Transverse colon (tissue), 4 donors: ENCODE data around the gene SPATA4. TPM values are rescaled to one million over a fixed set of nuclear protein-coding genes. Genes with fewer than 3 reads are reported as not detected.
A peak's percentile ranks its signal among the peaks of the same experiment; 100 is the strongest.

Experiments
- DNase-seq: peaks from one replicate; pipeline ENCODE4 v3.0.0-alpha.2; 2019
- H3K27ac ChIP-seq, 4 donors: fragments of 200-600 bp; sonication (generic); 2 replicates each; pipeline ENCODE4 v1.5.1; 2016 to 2018; ENCODE audit warnings: inconsistent platforms in 4 of 4
- H3K27me3 ChIP-seq: fragments of 200-600 bp; sonication (generic); 2 replicates; pipeline ENCODE4 v1.5.1; 2017; ENCODE audit warnings: inconsistent platforms
- H3K36me3 ChIP-seq, 4 donors: fragments of 200-600 bp; sonication (generic); 2 replicates each; pipeline ENCODE4 v1.5.1; 2017 to 2019; ENCODE audit warnings: inconsistent platforms in 4 of 4
- H3K4me1 ChIP-seq, 4 donors: fragments of 200-600 bp; sonication (generic); 2 replicates each; pipeline ENCODE4 v1.5.1; 2017 to 2020; ENCODE audit warnings: inconsistent platforms in 4 of 4
- H3K4me3 ChIP-seq, 4 donors: fragments of 200-600 bp; sonication (generic); 1 replicate in 1 of 4; 2 replicates in 3 of 4; pipeline versions ENCODE4 v1.5.1 to v1.6.1; 2017 to 2019; ENCODE audit warnings: inconsistent platforms in 4 of 4
- H3K9me3 ChIP-seq, 2 donors: fragments of 200-600 bp; sonication (generic); 2 replicates each; pipeline ENCODE4 v1.5.1; 2017 to 2019; ENCODE audit warnings: inconsistent platforms in 2 of 2
- CTCF ChIP-seq, 5 experiments: fragments of 200-600 bp in 3 of 5; fragments of 450-650 bp in 2 of 5; sonication (generic) in 3 of 5; IDR thresholded peaks; 1 replicate in 2 of 5; 2 replicates in 3 of 5; pipeline ENCODE4 v1.5.1; 2016 to 2017; ENCODE audit warnings: antibody characterized with exemption in 5 of 5, inconsistent platforms in 3 of 5, mild to moderate bottlenecking in 2 of 5, moderate library complexity in 1 of 5
- EP300 ChIP-seq: sonication (generic); formaldehyde crosslinking; IDR thresholded peaks from one replicate; pipeline ENCODE4 v1.6.1; 2017; ENCODE audit warnings: antibody characterized with exemption, low read depth
- POLR2A ChIP-seq: fragments of 450-650 bp; IDR thresholded peaks from one replicate; pipeline ENCODE4 v1.6.1; 2016; ENCODE audit warnings: antibody characterized with exemption, mild to moderate bottlenecking, moderate library complexity
- POLR2AphosphoS5 ChIP-seq, 3 donors: sonication (generic); formaldehyde crosslinking; IDR thresholded peaks; one replicate each; pipeline ENCODE4 v1.6.1; 2016; ENCODE audit warnings: antibody characterized with exemption in 3 of 3
- WGBS, 2 donors: methylation state at CpG; one replicate each; pipeline ENCODE4 v1.1.5; 2018; ENCODE audit warnings: low coverage in 1 of 2; 5-methylcytosine and 5-hydroxymethylcytosine counted together
- in situ Hi-C, 4 donors: fragments of 200-750 bp; cut with MboI; loops; one replicate each; pipeline versions ENCODE4 v1.15.0 to v1.15.1; 2017; ENCODE audit warnings: low sequenced_read_pairs in 3 of 4, low pct_ligation_motif_present in 1 of 4, low pct_unique_long_range_greater_than_20kb in 1 of 4
- intact Hi-C: fragments of 100-400 bp; cut with DNase I; formaldehyde crosslinking; loops from one replicate; pipeline ENCODE4 v1.15.1; 2023; ENCODE audit warnings: low total_unique reads
- total RNA-seq, 4 donors: library from RNA; depleted of rRNA; stranded (reverse); fragments of >200 nt; gene quantifications; one replicate each; pipeline ENCODE4 v1.1.0, GENCODE V29; 2016

SPATA4 gene
- total RNA-seq, 4 donors from 2014 or later: not detected

DNA sequence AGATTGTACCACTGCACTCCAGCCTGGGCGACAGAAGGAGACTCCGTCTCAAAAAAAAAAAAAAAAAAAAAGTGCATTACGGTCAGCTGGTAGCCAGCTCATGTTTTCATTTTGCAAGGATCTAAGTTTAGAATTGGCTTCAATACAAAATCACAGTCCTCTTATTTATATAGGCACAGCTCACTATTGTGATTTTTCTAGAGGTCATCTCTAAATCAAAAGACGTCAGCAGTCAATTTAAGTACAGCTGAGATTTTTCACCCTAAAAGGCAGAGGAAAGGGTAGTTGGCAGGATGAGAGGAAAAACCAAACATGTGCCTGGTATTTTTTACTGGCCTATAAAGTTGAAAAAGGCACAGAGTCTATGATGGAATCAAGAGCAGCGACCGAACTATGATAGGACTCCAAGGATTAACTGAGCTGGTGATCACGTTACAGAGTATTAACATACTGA lies 42.8 kb upstream of the SPATA4 start:
- 71 to 73% methylated on average over 7 of the region's 7 CpGs for WGBS, 2 donors
- peak; percentile 91 for TF ChIP-seq EP300
- peak; percentile 74 to 77 (median 77) for TF ChIP-seq POLR2AphosphoS5 (IDR thresholded peaks at IDR 0.05)
- no peak for TF ChIP-seq POLR2A
- no peak for TF ChIP-seq CTCF (IDR thresholded peaks at IDR 0.05)
- Histone ChIP-seq H3K4me3 (no peak overlapping the region), H3K4me1 (peaks cover 0 to 3% (median 0%) of the 10 kb centered on the region in 4 donors), H3K27me3 (no peaks in the 10 kb centered on the region), H3K36me3 (no peaks in the 10 kb centered on the region), H3K27ac (peak overlapping the region; percentile 73 to 86 (median 76)), H3K9me3 (no peaks in the 10 kb centered on the region)
- in situ Hi-C loops (no loop called here), intact Hi-C loops (no loop called here)
- no peak for DNase-seq

GRCh38 chr4:176236946-176237345 lies 41.6 kb upstream of the SPATA4 start:
- DNase-seq: no peak
- in situ Hi-C loops (no loop called here), intact Hi-C loops (no loop called here)
- no peak overlapping the region for H3K4me3 ChIP-seq
- H3K4me1 ChIP-seq: peaks cover 0 to 3% (median 0%) of the 10 kb centered on the region in 4 donors
- H3K27me3 ChIP-seq: no peaks in the 10 kb centered on the region
- H3K27ac ChIP-seq: peak overlapping the region; percentile 73 to 86 (median 76)
- TF ChIP-seq EP300 (no peak), POLR2A (no peak), POLR2AphosphoS5 (IDR thresholded peaks at IDR 0.05) (no peak), CTCF (IDR thresholded peaks at IDR 0.05) (no peak)
- 33 to 41% methylated on average over 3 to 5 of the region's 5 CpGs for WGBS, 2 donors
- H3K36me3 ChIP-seq: no peaks in the 10 kb centered on the region
- H3K9me3 ChIP-seq: no peaks in the 10 kb centered on the region

- in situ Hi-C loops: no loop called here
- H3K4me1 ChIP-seq: peaks cover 0 to 4% (median 0%) of the 10 kb centered on the region in 4 donors
- DNase-seq: no peak
- no peaks in the 10 kb centered on the region for H3K36me3 ChIP-seq
- H3K27me3 ChIP-seq: no peaks in the 10 kb centered on the region
- H3K4me3 ChIP-seq: no peak overlapping the region
- 61 to 75% methylated on average over 4 of the region's 4 CpGs for WGBS, 2 donors
- H3K27ac ChIP-seq: peak overlapping the region in 3 of 4 donors; percentile 11 to 40 (median 35)
- no peak for TF ChIP-seq POLR2AphosphoS5 (IDR thresholded peaks at IDR 0.05)
- intact Hi-C loops: no loop called here
- no peaks in the 10 kb centered on the region for H3K9me3 ChIP-seq
These were observed 35.5 kb upstream of the SPATA4 start for GRCh38 chr4:176230836-176231235.

GRCh38 chr4:176229645-176230044 lies 34.3 kb upstream of the SPATA4 start:
- no peaks in the 10 kb centered on the region for H3K9me3 ChIP-seq
- no peak for TF ChIP-seq POLR2AphosphoS5 (IDR thresholded peaks at IDR 0.05)
- no peak for TF ChIP-seq CTCF (IDR thresholded peaks at IDR 0.05)
- no peak for TF ChIP-seq EP300
- no peak for TF ChIP-seq POLR2A
- peak overlapping the region in 2 of 4 donors; percentile 27 to 28 for H3K27ac ChIP-seq
- H3K4me3 ChIP-seq: no peak overlapping the region
- in situ Hi-C loops: no loop called here
- intact Hi-C loops: no loop called here
- WGBS, 2 donors: 56 to 57% methylated on average over 3 to 4 of the region's 4 CpGs
- H3K36me3 ChIP-seq: no peaks in the 10 kb centered on the region
- H3K4me1 ChIP-seq: peaks cover 0 to 4% (median 0%) of the 10 kb centered on the region in 4 donors
- DNase-seq: no peak
- no peaks in the 10 kb centered on the region for H3K27me3 ChIP-seq

DNA sequence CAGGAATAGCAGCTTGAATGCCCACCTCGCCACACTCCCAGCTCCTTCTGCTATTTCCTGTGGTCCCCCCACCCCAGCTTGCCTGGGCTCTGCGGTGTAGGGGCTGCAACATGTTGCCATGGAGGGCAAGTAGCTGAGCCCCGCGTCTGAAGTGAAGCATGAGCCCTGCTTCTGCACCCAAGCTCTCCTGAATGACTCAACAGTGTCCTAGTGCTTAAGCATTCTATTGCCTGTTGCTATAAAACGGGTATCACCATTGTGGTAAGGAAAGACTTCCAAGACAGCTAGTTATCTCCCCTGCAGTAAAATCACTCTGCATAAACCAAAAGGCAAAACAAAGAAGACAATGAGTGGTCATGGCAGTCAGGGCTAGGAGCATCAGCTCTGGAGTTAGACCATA lies 31.4 kb upstream of the SPATA4 start:
- in situ Hi-C loops (no loop called here), intact Hi-C loops (no loop called here)
- Histone ChIP-seq H3K27ac (no peak overlapping the region), H3K4me1 (peaks cover 0 to 4% (median 0%) of the 10 kb centered on the region in 4 donors), H3K27me3 (no peaks in the 10 kb centered on the region), H3K9me3 (no peaks in the 10 kb centered on the region), H3K36me3 (no peaks in the 10 kb centered on the region), H3K4me3 (no peak overlapping the region)
- no peak for DNase-seq
- TF ChIP-seq POLR2A (no peak), EP300 (no peak), POLR2AphosphoS5 (IDR thresholded peaks at IDR 0.05) (no peak), CTCF (IDR thresholded peaks at IDR 0.05) (no peak)
- 61 to 84% methylated on average over 2 to 5 of the region's 5 CpGs for WGBS, 2 donors
